GM18499 (cell line): ENCODE data around the gene SMG1.
"Not testable (repeated sequence)": the region's sequence is repeated elsewhere in the genome, so short reads cannot be mapped to it uniquely, and the experiment has no call there.

Source experiments
- ATAC-seq: cut with Tn5 transposase; IDR thresholded peaks from one replicate; pipeline ENCODE4 v1.9.1; 2021; ENCODE audit warnings: moderate number of reproducible peaks; ENCODE audit not compliant: insufficient read depth, unreplicated experiment

SMG1 gene

DNA sequence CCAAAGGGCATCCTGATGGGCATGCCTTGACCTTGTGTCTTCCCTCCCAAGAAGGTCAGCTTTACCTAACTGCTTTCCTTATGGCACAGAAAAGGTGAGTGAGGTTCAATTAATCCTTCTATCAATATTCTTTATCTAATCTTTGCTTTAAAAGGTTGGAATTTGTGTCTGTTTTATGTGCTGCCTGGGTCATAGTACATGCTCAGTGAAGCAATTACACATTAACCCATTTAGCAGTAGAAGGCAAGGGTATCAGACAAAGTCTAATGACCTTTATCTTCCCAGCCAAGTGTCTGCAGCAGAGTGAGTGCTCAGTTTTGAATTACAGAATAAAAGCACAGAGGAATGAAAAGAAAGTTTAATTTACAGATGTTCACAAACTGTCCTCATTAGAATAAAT is 63.3 kb downstream of the SMG1 start:
- not testable (repeated sequence) for ATAC-seq

DNA sequence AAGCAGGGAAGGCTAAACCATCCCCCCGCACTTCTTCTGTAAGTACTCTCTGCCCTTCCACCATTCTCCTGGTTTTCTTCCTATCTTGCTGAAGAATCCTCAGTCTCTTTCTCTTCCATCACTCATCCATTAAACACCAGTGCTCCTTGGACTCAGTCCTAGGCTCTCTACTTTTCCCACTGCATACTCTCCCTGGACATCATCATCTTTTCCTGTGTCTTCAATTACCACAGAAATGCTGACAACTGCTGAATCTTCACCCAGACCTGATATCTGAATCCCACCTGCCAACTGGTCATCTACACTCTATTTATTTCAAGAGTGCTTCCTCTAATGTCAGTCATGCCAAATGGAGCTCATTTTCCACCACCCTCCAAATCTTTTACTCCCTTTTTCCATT is 71.0 kb downstream of the SMG1 start:
- no peak for ATAC-seq

DNA sequence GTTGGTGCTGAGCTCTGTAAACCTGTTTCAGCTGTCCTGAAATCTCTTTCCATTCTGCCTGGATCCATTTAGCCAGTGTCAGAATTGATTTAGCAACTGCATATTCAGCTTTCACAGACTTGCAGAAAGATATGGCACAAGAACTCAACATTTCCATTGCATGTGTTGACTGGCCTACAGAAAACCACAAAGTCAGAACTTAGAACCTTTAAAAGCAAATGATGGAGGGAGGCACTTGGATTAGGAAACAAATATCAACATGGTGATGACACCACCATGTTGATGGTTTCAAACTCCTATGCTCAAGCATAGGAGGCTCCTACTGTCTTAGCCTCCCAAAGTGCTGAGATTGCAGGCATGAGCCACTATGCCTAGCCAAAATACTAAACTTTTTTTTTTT is 72.5 kb downstream of the SMG1 start:
- ATAC-seq: no peak

DNA sequence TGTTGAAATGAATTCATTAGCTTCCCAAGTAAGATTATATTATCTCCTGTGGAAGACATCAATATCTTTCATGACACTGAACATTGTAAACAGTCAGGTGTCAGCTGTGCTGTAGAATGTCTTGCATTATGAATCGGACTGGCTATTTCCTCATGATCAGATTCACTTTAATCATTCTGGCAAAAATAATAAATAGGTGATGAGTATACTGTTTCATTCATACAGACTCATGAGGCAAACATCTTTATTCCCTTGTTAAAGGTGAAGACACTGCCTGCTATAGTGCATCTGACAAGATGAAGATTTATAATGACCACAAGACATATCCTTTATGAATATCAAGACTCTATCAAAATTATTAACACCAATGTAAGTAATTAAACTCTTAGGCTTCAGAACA is 73.6 kb downstream of the SMG1 start:
- no peak for ATAC-seq

DNA sequence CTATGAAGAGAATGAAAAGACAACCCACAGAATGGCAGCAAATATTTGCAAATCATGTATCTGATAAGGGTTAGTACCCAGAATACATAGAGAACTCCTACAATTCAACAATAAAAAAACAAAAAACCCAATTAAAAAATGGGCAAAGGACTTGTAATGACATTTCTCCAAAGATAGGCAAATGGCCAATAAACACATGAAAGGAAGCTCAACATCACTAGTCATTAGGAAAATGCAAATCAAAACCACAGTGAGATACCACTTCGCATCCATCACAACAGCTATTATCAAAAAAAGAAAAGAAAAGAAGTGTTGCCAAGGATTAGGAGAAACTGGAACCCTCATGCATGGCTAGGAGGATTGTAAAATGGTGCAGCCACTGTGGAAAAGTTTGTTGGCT is 79.8 kb downstream of the SMG1 start:
- ATAC-seq: no peak

DNA sequence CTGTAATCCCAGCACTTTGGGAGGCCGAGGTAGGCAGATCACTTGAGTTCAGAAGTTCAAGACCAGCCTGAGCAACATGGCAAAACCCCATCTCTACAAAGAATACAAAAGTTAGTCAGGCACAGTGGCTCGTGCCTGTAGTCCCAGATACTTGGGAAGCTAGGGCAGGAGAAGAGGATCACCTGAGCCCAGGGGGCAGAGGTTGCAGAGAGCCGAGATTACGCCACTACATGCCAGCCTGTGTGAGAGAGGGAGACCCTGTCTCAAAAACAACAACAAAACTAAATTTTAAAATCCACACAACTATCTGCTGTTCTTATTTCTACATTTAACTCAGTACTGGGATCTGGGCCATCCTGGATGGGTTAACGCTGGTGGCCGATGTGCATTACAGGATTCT is 83.6 kb downstream of the SMG1 start:
- no peak for ATAC-seq

DNA sequence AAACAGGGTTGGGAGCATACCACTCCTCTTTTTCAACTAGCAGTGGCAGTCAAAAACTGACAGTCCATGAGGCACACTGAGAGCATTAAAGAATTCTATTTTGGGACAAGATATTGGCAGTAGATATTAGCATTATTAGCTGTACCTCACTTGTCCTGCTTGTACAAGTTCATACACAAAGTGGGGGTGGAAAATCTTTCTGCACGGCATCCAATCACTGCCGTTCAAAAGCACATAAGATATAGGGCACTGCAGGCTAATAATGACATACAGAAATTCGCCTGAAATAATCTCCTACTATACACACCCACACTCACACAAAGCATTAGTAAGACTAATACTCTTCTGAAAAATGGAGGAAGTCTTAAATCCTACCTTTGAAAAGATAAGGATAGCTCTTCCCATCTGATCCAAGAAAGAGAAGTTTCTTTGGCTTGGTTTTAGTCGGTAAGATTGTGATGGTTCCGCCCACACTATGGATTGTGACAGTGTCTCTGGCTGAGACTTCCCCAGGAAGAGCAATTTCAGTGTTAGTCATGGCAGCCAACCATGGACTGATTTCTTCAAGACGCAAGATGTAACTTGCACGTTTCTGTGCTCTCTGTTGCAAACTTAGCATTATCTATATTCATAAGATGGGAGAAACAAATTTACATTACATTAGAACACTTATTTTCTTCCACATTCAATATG is 84.2 kb downstream of the SMG1 start:
- no peak for ATAC-seq

DNA sequence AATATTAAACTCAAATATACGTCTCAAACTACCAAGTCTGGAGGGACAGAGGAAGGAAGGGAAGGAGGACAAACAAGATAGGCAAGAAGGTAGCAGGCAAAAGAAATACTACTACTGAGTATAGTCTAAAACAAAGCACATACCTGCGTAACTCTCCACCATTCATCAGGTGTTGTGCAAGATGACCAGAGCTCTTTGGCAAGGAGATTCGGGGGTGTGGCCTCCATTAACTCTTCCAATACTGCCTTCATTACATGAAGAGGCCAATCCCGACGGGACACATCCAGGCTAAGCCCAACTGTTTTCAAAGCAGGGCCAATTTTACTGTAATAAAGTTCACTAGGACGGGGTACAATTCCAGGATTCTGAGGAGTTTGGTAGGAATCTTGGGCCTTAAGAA is 86.7 kb downstream of the SMG1 start:
- ATAC-seq: no peak

DNA sequence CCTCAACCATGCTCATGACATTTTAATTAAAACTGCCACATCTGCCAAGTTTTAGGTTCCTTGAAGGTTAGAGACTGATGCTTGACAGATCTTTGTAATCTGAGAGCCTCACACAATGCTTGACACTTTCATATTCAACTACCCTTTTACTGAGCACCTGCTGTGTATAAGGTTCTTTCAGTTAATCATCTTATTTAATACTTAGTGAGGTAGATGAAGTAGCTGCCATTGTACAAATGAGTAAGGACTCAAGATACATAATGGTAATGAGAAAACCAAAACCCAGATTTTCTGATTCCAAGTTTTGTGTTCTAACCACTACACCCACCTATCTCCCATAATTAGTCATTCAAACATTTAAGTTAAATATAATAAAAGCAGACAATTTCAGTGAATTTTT is 89.5 kb downstream of the SMG1 start:
- no peak for ATAC-seq

DNA sequence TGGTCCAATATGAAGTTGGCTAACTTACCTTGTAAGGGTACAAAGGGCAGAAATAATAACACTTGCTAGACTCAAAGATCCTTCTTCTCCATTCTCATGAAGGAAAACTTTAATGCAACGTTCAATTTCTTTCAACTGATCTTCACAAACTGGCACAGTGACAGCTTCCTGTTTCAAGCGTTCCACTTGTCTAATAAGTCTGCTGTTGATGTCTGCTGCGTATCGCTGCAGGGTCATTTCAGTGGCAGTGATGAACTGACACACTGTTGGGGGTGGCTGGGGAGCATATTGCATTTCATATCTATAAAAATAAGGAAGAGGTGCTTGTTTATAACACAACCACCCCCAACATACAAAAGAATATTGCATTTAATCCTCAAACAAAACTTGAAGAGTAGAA is 91.3 kb downstream of the SMG1 start:
- ATAC-seq: no peak

DNA sequence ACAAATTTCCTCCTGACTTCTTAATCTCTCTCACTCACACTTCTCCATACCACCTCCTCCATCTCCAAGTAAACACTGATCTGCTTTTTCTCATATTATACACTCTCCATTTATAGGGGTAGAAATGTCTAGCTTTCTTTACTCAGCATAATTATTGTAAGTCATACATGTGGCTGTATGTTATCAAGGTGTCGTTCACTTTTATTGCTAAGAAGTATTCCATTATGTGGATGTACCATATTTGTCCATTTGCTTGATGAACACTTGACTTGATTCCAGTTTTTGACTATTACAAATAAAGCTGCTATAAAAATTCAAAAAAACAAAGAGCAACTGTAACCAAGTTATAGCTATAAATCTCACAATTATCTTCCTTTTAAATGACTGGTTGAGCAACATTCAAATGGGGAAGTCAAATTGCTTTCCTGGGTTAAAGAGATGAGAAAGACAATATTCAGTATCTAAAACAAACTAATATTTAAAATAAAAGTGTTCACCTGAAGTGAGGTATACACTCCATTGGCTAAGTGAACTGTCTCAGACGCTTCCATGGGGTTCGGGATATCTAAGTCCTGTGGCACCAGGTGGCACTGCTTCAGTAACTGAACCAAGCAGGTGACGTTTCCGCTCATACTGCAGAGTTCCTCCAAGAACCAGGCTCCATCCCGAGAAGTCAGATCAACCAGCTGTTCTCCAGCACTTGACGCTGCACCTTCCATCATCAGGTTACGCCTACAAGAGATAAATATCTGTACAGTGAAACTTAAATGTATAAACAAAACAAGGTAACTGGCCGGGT is 92.3 kb downstream of the SMG1 start:
- ATAC-seq: no peak

DNA sequence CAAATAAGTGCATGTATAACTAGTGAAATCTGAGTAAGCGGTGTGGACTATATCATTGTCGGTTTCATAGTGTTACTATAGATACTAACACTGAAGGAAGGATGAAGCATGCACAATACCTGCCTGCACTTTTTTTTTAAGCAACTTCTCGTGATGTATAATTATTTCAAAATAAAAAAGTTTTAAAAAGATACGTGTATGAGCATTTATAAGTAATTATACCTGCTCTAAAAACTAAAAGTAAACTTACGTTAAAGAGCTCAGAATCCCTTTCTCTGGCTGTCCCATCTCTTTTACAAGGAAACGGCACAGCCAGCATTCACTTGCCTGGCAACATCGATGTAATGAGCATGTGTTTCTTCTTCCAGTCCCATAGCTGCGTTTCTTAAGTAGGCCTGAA is 93.6 kb downstream of the SMG1 start:
- no peak for ATAC-seq

DNA sequence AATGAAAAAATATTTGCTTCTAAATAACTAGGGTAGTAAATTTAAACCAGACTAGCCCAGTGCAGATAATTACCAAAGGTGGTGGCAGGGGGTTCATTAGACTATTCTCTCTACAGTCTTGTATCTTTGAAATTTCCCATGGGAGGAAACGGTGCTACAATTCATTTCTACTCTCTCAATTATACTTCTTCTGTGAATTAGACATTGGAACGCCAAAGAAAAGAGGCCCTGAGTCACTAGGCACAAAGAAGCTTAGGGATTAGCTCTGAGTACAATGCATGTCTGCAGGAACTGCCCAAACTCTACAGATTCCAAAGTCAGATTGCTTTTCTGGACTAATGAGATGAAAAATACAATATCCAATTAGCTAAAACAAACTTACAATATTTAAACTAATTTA is 94.2 kb downstream of the SMG1 start:
- no peak for ATAC-seq

DNA sequence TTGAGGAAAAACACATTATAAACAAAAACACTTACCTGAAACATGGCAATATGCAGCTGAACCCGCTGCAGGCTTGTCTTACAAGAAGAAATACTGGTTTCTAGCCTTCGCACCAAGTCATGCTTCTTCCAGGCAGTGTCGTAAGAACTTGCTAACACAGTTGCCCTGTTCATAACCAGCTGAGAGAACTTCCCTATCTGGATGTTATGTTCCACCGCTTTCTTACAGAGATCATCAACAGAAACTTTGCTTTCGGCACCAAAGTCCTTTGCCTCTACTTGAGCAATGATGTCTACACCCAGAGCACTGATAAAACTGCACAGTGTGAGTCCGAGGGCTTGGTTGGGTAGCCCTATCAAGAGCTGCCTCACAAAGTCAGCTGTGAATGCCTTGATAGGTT is 97.0 kb downstream of the SMG1 start:
- no peak for ATAC-seq

DNA sequence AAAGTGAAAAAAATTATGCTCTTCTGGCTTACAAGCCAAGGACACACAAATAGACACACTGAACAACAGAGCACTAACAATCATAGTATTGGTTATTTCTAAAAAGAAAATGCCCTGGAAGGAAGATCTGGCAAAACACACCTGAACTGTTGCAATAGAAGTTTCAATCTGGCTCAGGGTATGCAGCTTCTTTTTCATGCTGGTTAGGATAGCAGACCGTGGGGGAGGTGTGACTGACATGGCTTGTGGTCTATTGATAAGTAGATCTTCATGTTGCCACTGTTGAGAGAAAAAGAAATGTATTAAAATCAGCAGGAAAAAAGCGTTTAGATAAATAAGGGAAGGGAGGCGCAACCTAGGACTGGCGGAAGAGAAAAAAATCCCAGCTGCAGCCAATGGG is 98.3 kb downstream of the SMG1 start:
- no peak for ATAC-seq

DNA sequence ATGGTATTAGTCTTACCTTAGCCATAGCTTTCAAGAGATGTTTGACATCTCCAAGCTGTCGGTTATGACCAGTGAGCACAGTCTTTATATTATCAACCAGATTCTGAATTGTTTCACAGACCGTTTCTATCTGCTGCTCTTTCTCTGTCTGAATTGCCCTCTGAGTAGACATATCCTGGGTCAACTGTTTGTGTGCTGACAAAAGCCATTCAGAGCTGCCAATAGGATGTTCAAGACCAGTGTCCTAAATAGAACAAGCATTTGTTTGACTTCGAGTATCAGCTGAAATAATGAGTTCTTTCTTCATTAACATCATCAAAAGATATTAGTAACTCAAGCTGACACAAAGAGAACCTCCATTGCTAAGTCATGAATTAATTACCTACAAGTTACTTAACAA is 109.9 kb downstream of the SMG1 start:
- ATAC-seq: no peak

DNA sequence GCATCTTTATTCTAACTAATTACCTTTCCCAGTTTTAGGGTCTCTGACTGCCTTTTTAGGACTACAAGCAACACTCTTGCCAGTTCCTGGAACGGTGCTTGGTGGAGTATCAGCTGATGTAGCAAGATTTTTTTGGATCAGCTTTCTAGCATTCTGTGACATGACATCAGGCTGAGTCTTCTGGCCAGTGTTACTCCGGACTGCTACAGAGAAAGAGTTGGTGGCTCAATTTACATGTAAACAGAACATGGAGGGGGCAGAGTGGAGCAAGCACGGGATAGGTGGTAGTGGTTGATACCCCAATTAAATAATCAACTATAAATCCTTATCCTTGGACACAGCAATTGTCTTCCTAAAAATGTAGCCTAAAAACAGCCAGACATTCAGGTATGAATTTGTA is 114.3 kb downstream of the SMG1 start:
- ATAC-seq: no peak

DNA sequence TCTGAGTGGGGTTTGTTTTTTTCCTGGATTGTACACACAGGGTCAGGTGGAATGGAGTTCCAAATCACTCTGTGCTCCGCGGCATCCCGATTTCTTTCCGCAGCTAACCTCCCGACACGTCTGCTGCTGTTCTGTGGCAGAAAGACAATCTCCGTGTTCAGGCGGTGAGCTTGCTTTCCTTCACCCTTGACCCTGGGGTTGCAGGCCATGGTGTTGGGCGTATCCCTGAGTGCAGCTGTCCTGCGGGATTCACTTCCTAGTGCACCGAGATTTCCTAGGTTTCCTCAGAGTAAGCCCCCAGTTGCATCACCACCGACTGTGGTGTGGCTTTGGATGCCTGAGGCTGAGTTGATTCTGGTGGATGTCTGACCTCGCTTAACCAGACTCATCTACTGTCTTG is 117.0 kb downstream of the SMG1 start:
- no peak for ATAC-seq

DNA sequence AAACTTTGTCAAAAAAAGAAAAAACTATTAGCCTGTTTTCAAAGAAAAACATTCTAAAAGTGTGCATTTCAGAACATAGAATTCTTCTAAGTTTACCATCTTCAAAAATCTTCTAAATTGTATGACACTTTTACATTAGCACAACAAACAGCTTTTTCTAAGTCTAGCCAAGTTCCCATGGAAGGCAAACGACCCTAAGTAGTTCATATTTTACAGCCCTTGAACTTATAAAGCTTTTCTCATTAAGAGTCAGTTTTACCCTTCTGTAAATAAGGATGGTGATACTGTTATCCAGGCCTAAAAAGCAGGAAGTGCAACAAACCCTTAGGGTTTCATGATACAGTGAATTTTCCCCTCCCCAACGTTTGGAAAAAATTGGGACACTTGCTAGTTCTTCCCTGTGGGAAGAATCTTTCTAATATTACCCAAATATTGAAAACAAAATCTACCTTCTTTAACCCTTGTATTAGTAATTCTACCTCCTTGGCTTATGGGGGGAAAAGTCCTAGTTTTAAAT is 120.9 kb downstream of the SMG1 start:
- ATAC-seq: no peak

DNA sequence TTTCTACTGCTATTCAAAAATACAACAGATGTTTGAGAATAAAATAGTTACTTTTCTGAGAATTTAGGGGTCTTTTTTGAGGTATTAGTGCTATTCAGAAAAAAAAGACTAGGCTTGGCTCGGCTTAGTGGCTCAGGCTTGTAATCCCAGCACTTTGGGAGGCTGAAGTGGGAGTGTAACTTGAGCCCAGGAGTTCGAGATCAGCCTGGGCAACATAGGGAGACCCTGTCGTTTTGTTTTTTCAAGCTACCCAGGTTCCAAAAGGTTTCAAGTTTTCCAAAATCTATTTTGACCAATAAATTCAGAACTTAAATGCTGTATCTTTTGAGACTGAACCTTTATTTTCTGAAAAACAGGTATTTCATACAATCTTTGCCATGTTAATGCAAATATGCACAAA is 121.7 kb downstream of the SMG1 start:
- ATAC-seq: no peak

DNA sequence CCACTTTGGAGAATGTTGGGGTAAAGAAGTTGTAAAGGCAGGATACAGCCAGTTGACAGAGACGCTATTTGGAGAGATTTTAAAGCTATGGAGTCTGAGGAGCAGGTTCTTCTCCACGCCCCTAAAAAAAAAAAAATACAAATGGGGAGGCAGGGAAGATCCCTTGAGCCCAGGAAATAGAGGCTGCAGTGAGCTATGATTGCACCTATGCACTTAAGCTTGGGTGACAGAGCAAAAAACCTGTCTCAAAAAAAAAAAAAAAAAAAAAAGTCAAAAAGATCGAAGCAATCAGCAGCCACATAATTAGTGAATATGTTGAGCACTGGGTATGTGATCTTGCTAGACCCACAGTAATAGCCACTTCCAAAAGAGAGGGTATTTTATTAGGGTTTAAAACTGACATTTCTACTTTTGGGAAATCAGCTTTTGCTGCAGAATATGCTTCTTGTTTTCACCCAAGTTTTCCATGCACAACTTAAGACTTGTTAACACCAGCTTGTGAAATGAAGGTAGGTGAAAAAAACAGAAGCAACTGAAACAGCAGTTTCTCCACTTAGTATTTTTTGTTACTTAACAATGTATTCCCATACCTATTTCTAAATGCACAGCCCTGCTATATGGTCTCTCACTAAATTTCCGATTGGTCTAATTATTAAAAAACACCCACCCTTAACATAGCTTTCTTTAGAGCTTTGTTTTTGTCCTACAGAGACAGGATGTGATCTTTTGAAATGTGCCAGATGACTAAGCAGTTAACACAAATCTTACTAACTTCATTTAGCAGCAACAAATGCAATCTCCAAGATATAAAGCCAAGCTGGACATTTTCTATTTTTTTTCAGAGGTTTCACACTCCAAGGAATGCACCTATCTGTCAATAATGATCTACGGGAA is 122.4 kb downstream of the SMG1 start:
- ATAC-seq: no peak
